GM12891 (cell line): ENCODE results near the gene CCDC88A.
"Not testable (repeated sequence)": the region's sequence is repeated elsewhere in the genome, so short reads cannot be mapped to it uniquely, and the experiment has no call there.

ENCODE experiments used
- DNase-seq: peaks from one replicate; pipeline ENCODE4 v3.0.0; 2011; ENCODE audit warnings: low spot score; ENCODE audit not compliant: insufficient read length
- FAIRE-seq: peaks from 2 replicates; lab custom pipeline; 2011; peaks lifted over from hg19 to GRCh38; lab: Jason Lieb, UNC
- PAX5 ChIP-seq: IDR thresholded peaks from 2 replicates; pipeline ENCODE4 v1.6.1; 2011; ENCODE audit warnings: low read length, moderate library complexity, mild to moderate bottlenecking; ENCODE audit not compliant: insufficient read depth, severe bottlenecking
- POLR2A ChIP-seq: IDR thresholded peaks from 2 replicates; pipeline ENCODE4 v1.6.1; 2011; ENCODE audit warnings: low read depth, low read length, control low read depth
- POLR2AphosphoS5 ChIP-seq: IDR thresholded peaks from 2 replicates; pipeline ENCODE4 v1.6.1; 2011; ENCODE audit warnings: low read depth, low read length, control low read depth
- POU2F2 ChIP-seq: IDR thresholded peaks from 2 replicates; pipeline ENCODE4 v1.6.1; 2011; ENCODE audit warnings: low read depth, mild to moderate bottlenecking, control low read depth, low read length, moderate library complexity
- SPI1 ChIP-seq: IDR thresholded peaks from 2 replicates; pipeline ENCODE4 v1.6.1; 2011; ENCODE audit warnings: low read depth, low read length, control low read depth
- TAF1 ChIP-seq: IDR thresholded peaks from 2 replicates; pipeline ENCODE4 v1.6.1; 2011; ENCODE audit warnings: low read depth, low read length, control low read depth

CCDC88A gene

DNA sequence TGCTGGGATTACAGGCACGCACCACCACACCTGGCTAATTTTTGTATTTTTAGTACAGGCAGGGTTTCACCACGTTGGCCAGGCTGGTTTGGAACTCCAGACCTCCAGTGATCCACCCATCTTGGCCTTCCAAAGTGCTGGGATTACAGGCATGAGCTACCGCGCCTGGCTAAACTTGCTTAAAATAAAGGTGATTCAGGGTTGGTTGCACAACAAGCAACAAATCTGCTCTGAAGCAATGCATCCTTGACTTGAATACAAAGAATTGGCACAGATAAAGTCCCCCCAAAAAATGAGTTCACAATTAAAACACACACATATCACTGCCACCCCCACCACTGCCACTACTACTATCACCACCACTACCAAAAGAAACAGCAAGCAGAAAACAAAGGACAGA is 34.9 kb downstream of the CCDC88A start:
- TF ChIP-seq POLR2AphosphoS5 (no peak), PAX5 (no peak), POU2F2 (no peak), POLR2A (no peak), SPI1 (no peak), TAF1 (no peak)
- FAIRE-seq (no peak), DNase-seq (no peak)

GRCh38 chr2:55371376-55371775 is 48.3 kb downstream of the CCDC88A start:
- DNase-seq (no peak), FAIRE-seq (no peak)
- no peak for TF ChIP-seq POLR2AphosphoS5
- TF ChIP-seq TAF1, result no peak
- TF ChIP-seq SPI1, result no peak
- TF ChIP-seq POLR2A, result no peak
- no peak for TF ChIP-seq PAX5
- TF ChIP-seq POU2F2, result no peak

DNA sequence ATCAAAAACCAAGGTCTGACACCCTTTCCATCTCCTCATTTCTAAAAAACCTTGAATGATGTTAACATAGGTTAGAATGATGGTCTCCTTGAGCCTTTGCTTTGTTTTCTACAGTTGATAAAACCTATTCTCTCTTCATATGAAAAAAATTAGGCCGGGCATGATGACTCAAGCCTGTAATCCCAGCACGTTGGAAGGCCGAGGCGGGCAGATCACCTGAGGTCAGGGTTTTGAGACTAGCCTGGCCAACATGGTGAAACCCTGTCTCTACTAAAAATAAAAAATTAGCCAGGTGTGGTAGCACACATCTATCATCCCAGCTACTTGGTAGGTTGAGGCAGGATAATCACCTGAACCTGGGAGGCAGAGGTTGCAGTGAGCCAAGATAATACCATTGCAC is 49.4 kb downstream of the CCDC88A start:
- TF ChIP-seq POU2F2 (no peak), PAX5 (no peak)
- FAIRE-seq, result no peak
- no peak for DNase-seq

DNA sequence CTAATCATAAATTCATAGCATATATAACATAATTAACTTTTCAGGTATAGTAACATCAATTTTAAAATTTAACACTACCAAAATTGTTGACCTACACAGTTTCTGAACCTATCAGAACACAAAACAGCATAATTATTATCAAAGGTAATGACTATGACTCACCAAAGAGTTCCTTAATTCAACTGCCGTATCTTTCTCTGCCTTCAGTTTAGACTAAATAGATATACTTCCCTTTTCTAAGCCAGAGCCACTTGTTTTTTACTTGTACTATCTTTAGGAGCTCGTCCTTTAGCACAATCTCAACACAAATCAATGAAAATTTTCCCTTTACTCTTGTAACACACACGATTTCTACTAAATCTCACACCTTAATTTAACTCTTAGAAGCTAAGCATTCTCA is 54.4 kb downstream of the CCDC88A start:
- TF ChIP-seq SPI1, result no peak
- no peak for TF ChIP-seq POLR2AphosphoS5
- no peak for TF ChIP-seq POLR2A
- TF ChIP-seq POU2F2, result no peak
- TF ChIP-seq PAX5, result no peak
- no peak for TF ChIP-seq TAF1
- DNase-seq (no peak), FAIRE-seq (no peak)

DNA sequence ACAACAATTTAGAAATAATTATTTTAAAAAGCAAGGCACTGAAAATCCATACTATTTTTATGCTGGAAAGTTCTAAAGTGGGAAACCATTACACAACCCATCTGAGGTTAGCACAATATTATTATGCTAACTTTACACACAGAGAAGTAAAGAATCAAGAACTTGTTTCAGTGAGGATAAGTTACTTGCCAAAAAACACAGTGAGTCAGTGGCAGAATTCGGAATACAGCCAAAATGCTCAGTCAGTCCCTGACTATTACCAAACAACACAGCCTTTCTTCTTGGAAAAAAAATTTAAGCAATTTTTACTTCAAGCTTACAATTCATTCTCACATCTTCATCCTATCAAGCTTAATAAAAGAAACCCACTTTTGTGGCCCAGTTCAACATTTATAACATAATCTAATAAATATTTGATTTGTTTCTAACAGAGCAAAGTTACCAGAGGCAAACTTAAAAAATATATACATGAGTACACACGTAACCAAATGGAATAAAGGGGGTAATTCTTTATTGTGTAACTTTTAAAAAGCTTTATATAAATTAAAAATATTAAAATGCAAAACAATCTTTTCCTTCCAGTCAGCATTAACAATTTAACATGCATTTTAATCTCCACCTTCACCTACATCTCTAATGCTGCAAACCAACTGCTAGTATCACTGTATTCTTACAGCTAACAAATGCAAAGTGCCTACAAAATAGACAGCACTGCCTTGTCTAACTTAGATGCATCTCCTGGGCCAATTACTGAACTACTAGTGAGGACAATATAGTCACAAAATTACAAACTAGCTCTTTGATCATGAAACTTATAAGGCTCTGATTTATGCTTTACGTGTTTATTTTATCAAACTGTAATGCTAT is 55.2 kb downstream of the CCDC88A start:
- FAIRE-seq (no peak), DNase-seq (no peak)
- no peak for TF ChIP-seq SPI1
- TF ChIP-seq POLR2A, result no peak
- no peak for TF ChIP-seq PAX5
- TF ChIP-seq TAF1, result no peak
- TF ChIP-seq POU2F2, result no peak
- no peak for TF ChIP-seq POLR2AphosphoS5

DNA sequence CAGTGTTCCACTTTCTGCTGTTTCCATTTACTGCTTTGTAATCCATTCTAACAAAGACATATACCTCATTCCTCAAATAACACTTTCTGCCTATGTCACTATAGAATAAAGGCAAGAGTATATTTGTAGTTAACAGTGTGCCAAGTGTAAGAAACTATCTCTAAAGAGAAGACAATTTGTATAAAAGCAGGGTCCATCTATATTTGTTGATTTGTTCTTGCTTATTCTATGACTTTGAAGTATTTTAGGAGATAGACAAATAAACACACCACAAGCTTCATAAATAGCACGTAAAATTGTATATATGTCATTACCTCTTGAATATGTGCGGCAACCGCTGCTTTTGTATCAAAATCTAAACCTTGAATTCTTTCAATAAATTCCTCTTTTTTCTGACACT is 56.0 kb downstream of the CCDC88A start:
- DNase-seq (no peak), FAIRE-seq (no peak)
- no peak for TF ChIP-seq PAX5
- no peak for TF ChIP-seq TAF1
- TF ChIP-seq SPI1, result no peak

GRCh38 chr2:55361465-55362189 is 58.0 kb downstream of the CCDC88A start:
- FAIRE-seq (no peak), DNase-seq (no peak)
- TF ChIP-seq POLR2A (no peak), POLR2AphosphoS5 (no peak), SPI1 (no peak), POU2F2 (no peak), TAF1 (no peak), PAX5 (no peak)

- no peak for DNase-seq
- FAIRE-seq, result no peak
These were observed 61.2 kb downstream of the CCDC88A start for GRCh38 chr2:55358451-55358850.

DNA sequence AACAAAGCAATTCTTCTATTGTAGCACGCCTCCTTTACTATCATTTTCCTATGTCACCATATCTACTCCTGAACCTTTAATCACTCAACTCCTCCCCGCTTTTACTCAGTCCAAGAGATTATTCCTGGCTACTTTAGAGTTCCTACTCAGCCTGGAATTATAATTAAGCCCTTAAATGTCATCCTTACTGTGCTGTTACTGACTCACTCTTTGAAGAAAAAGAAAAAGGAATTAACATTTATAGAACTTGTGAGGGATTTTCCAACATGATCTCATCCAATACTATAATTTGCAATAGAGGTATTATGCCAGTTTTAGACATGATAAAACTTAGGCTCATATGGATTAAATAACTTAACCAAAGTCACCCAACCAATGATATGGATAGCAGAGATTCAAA is 61.7 kb downstream of the CCDC88A start:
- FAIRE-seq (no peak), DNase-seq (no peak)
- TF ChIP-seq POLR2AphosphoS5 (no peak), PAX5 (no peak), TAF1 (no peak), POU2F2 (no peak), SPI1 (no peak), POLR2A (no peak)

More at GRCh38 chr2:55358451-55358850, 61.2 kb downstream of the CCDC88A start:
- TF ChIP-seq POLR2AphosphoS5, result no peak
- TF ChIP-seq SPI1, result no peak
- no peak for TF ChIP-seq POU2F2
- TF ChIP-seq TAF1, result no peak
- TF ChIP-seq PAX5, result no peak
- no peak for TF ChIP-seq POLR2A

DNA sequence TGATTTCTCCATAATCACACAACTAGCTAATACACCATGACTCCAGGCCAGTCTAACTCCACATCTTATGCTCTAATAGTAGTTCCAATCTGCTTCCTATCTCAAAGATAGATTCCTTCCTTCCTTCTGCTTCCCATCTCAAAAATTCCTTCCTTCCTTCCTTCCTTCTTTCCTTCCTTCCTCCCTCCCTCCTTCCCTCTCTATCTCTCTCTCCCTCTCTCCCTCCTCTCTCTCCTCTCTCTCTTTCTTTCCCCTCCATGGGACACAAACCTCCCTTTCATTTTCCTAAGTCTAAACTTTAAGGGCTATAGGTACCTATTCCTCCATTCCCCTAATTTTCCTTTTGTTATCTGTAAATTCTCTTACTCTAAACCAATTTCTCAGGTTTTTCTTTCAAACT is 62.5 kb downstream of the CCDC88A start:
- DNase-seq (no peak), FAIRE-seq (no peak)
- no peak for TF ChIP-seq POLR2A

DNA sequence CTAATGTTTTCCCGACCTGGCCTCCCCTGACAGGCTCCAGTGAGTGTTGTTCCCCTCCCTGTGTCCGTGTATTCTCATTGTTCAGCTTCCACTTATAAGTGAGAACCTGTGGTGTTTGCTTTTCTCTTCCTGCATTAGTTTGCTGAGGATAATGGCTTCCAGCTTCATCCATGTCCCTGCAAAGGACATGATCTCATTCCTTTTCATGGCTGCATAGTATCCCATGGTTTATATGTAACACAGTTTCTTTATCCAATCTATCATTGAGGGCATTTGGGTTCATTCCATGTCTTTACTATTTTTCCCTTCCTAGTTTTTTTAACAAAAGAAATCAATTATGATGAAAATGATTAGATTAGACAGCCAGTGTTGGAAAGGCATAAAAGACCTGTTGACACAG is 63.5 kb downstream of the CCDC88A start:
- DNase-seq, FAIRE-seq: not testable (repeated sequence)
